Natural killer cell (primary cell): ENCODE results near the gene POLR3GL. TPM values are rescaled to one million over a fixed set of nuclear protein-coding genes. Genes with fewer than 3 reads are reported as not detected.

ENCODE experiments used
- ATAC-seq, 3 donors: fragments of 150-1000 bp in 2 of 3; fragments of 200-7000 bp in 1 of 3; cut with Tn5 transposase; 1 replicate in 1 of 3; 2 replicates in 2 of 3; pipeline ENCODE4 v1.10.0; 2021; ENCODE audit warnings: mild to moderate bottlenecking in 2 of 3, moderate library complexity in 2 of 3
- DNase-seq, 2 donors: peaks; one replicate each; pipeline versions ENCODE4 v3.0.0 to v3.0.0-alpha.2; 2013 to 2021; ENCODE audit warnings: mixed read lengths in 1 of 2
- H3K27ac ChIP-seq: one replicate; pipeline ENCODE4 v1.5.1; 2013; ENCODE audit warnings: mild to moderate bottlenecking, low read length
- H3K27me3 ChIP-seq: one replicate; pipeline ENCODE4 v1.6.1; 2013; ENCODE audit warnings: low read length; ENCODE audit not compliant: control insufficient read depth, insufficient read depth
- H3K36me3 ChIP-seq: one replicate; pipeline ENCODE4 v1.6.1; 2013; ENCODE audit warnings: low read length; ENCODE audit not compliant: control insufficient read depth, insufficient read depth
- H3K4me1 ChIP-seq: one replicate; pipeline ENCODE4 v1.6.1; 2013; ENCODE audit warnings: low read length; ENCODE audit not compliant: control insufficient read depth, insufficient read depth
- H3K4me3 ChIP-seq: one replicate; pipeline ENCODE4 v1.5.1; 2013; ENCODE audit warnings: low read length
- H3K9me3 ChIP-seq: one replicate; pipeline ENCODE4 v1.6.1; 2013; ENCODE audit warnings: low read length; ENCODE audit not compliant: control insufficient read depth, insufficient read depth
- H3K27ac Mint-ChIP-seq, 2 donors: one replicate each; pipeline ENCODE4 v1.8.0; 2022; ENCODE audit warnings: mild to moderate bottlenecking in 2 of 2, mixed read lengths in 2 of 2, moderate library complexity in 1 of 2
- H3K27me3 Mint-ChIP-seq, 2 donors: one replicate each; pipeline ENCODE4 v1.8.0; 2022; ENCODE audit warnings: low read depth in 2 of 2, mixed read lengths in 2 of 2
- H3K36me3 Mint-ChIP-seq: one replicate; pipeline ENCODE4 v1.8.0; 2022; ENCODE audit warnings: mixed read lengths
- H3K4me1 Mint-ChIP-seq, 2 donors: one replicate each; pipeline ENCODE4 v1.8.0; 2022; ENCODE audit warnings: mixed read lengths in 2 of 2
- H3K4me3 Mint-ChIP-seq: one replicate; pipeline ENCODE4 v1.8.0; 2022; ENCODE audit warnings: mild to moderate bottlenecking, moderate library complexity, mixed read lengths
- H3K9me3 Mint-ChIP-seq, 2 donors: one replicate each; pipeline ENCODE4 v1.8.0; 2022; ENCODE audit warnings: mixed read lengths in 2 of 2
- CTCF ChIP-seq: fragments of 200-600 bp; IDR thresholded peaks from one replicate; pipeline ENCODE4 v1.8.0; 2022; ENCODE audit warnings: antibody characterized with exemption
- WGBS: methylation state at CpG from one replicate; pipeline ENCODE4 v1.1.7; 2013; ENCODE audit warnings: missing lambda C conversion rate; ENCODE audit not compliant: insufficient coverage; 5-methylcytosine and 5-hydroxymethylcytosine counted together
- intact Hi-C: fragments of 100-400 bp; cut with micrococcal nuclease; formaldehyde crosslinking; loops from one replicate; pipeline ENCODE4 v1.14.2; 2022
- total RNA-seq, 4 donors: library from RNA; stranded (reverse); fragments of 120-200 nt in 1 of 4; gene quantifications; one replicate each; pipeline versions ENCODE4 v1.2.3 to v1.2.4, GENCODE V29; 2013 to 2022

POLR3GL gene
- total RNA-seq, 3 donors from 2014 or later (not counting 1 experiment from before 2014, with no cell fraction given), result 34.9 to 37.5 (median 37.4) TPM

GRCh38 chr1:145985502-145986439, 21.3 kb downstream of the POLR3GL start:
- H3K9me3 ChIP-seq, result no peaks in the 10 kb centered on the region
- H3K27ac ChIP-seq, result peak overlapping the region; percentile 45
- peak in 1 of 3 donors; percentile 34 for ATAC-seq
- no peak overlapping the region for H3K4me3 ChIP-seq
- no peaks in the 10 kb centered on the region for H3K36me3 ChIP-seq
- H3K4me1 Mint-ChIP-seq, result peaks cover 33 to 60% of the 10 kb centered on the region in 2 donors
- H3K27ac Mint-ChIP-seq, result peak overlapping the region in 1 of 2 donors; percentile 35
- intact Hi-C loops, result no loop called here
- DNase-seq, result peak in 1 of 2 donors; percentile 12
- no peaks in the 10 kb centered on the region for H3K9me3 Mint-ChIP-seq
- no peaks in the 10 kb centered on the region for H3K27me3 Mint-ChIP-seq
- peaks cover 40% of the 10 kb centered on the region for H3K4me1 ChIP-seq
- H3K36me3 Mint-ChIP-seq, result no peaks in the 10 kb centered on the region
- no peaks in the 10 kb centered on the region for H3K27me3 ChIP-seq
- 64% methylated on average over 15 of the region's 15 CpGs for WGBS
- TF ChIP-seq CTCF, result no peak
- H3K4me3 Mint-ChIP-seq, result peak overlapping the region; percentile 7

GRCh38 chr1:145986551-145986950, 22.1 kb downstream of the POLR3GL start:
- Mint-ChIP-seq H3K27me3 (no peaks in the 10 kb centered on the region), H3K36me3 (peaks cover 2% of the 10 kb centered on the region), H3K27ac (peak overlapping the region in 1 of 2 donors; percentile 35), H3K4me3 (no peak overlapping the region), H3K4me1 (peaks cover 40 to 65% of the 10 kb centered on the region in 2 donors), H3K9me3 (no peaks in the 10 kb centered on the region)
- Histone ChIP-seq H3K36me3 (no peaks in the 10 kb centered on the region), H3K4me3 (no peak overlapping the region), H3K9me3 (no peaks in the 10 kb centered on the region), H3K4me1 (peaks cover 38% of the 10 kb centered on the region), H3K27ac (no peak overlapping the region), H3K27me3 (no peaks in the 10 kb centered on the region)
- intact Hi-C loops, result no loop called here
- 96% methylated on average over 6 of the region's 6 CpGs for whole genome bisulfite sequencing
- ATAC-seq (no peak), DNase-seq (no peak)
- TF ChIP-seq CTCF, result no peak

- Histone ChIP-seq H3K36me3 (peaks cover 13% of the 10 kb centered on the region), H3K9me3 (no peaks in the 10 kb centered on the region), H3K4me1 (peaks cover 41% of the 10 kb centered on the region), H3K27ac (peak overlapping the region; percentile 13), H3K4me3 (no peak overlapping the region), H3K27me3 (no peaks in the 10 kb centered on the region)
- H3K27ac Mint-ChIP-seq, result peak overlapping the region; percentile 63 to 79
- no peak for ATAC-seq
- no peak for TF ChIP-seq CTCF
- DNase-seq, result peak in 1 of 2 donors; percentile 12
- intact Hi-C loops, result no loop called here
- H3K4me3 Mint-ChIP-seq, result peak overlapping the region; percentile 37
- no peaks in the 10 kb centered on the region for H3K27me3 Mint-ChIP-seq
- H3K9me3 Mint-ChIP-seq, result no peaks in the 10 kb centered on the region
- H3K4me1 Mint-ChIP-seq, result peaks cover 53 to 65% of the 10 kb centered on the region in 2 donors
- WGBS, result no CpG with 5 or more reads among the region's 1 CpG
- H3K36me3 Mint-ChIP-seq, result peaks cover 12% of the 10 kb centered on the region
These were observed 23.4 kb downstream of the POLR3GL start for GRCh38 chr1:145987926-145988325.
